Measurements from ENCODE around the gene GPR150. TPM values are rescaled to one million over a fixed set of nuclear protein-coding genes. Genes with fewer than 3 reads are reported as not detected.

GPR150 gene
- total and polyA plus RNA-seq, 2 of the 13 experiments (the other 11 are each of a cell fraction or from before 2014, with no cell fraction given): 0.03 TPM; not detected in 1

- TF ChIP-seq THAP9 (CRISPR knock-in tag; IDR thresholded peaks at IDR 0.05; ENCODE audit: borderline replicate concordance) (0 out of 2 replicates have a peak, but pooled peaks have one; percentile 17), ZNF770 (CRISPR knock-in tag; IDR thresholded peaks at IDR 0.05) (no peak), ELF3 (CRISPR knock-in tag; IDR thresholded peaks at IDR 0.05) (0 out of 2 replicates have a peak, but pooled peaks have one; percentile 40), FOXO1 (CRISPR knock-in tag; IDR thresholded peaks at IDR 0.05) (0 out of 2 replicates have a peak, but pooled peaks have one; percentile 8), NFIB (CRISPR knock-in tag; IDR thresholded peaks at IDR 0.05; ENCODE audit: borderline replicate concordance) (0 out of 2 replicates have a peak, but pooled peaks have one; percentile 64), ZFP90 (CRISPR knock-in tag; IDR thresholded peaks at IDR 0.05; ENCODE audit: borderline replicate concordance) (peak; percentile 45; the same call in 1 of the 2 replicates), AHR (CRISPR knock-in tag; IDR thresholded peaks at IDR 0.05) (0 out of 2 replicates have a peak, but pooled peaks have one; percentile 60), MTERF4 (CRISPR knock-in tag; IDR thresholded peaks at IDR 0.05) (peak; percentile 87; the same call in 1 of the 2 replicates), KLF12 (CRISPR knock-in tag; IDR thresholded peaks at IDR 0.05; ENCODE audit: borderline replicate concordance) (0 out of 2 replicates have a peak, but pooled peaks have one; percentile 10), ZNF230 (CRISPR knock-in tag; IDR thresholded peaks at IDR 0.05) (no peak), HMGXB4 (CRISPR knock-in tag; IDR thresholded peaks at IDR 0.05; ENCODE audit: borderline replicate concordance in 1 of 2, low read depth in 1 of 2) (peak in 1 of 2 experiments; percentile 47; a peak in 2 of 4 replicates), HNRNPLL (IDR thresholded peaks at IDR 0.05; ENCODE audit: low read depth, low read length, poor library complexity, severe bottlenecking) (peak; percentile 88), ZNF143 (CRISPR knock-in tag; IDR thresholded peaks at IDR 0.05) (peak; percentile 40; the same call in 1 of the 2 replicates), MAFF (IDR thresholded peaks at IDR 0.05; ENCODE audit: low read depth, low read length) (no peak), ZMYM4 (CRISPR knock-in tag; IDR thresholded peaks at IDR 0.05) (peak; percentile 65), TOPORS (CRISPR knock-in tag; IDR thresholded peaks at IDR 0.05) (no peak), ZBTB33 (CRISPR knock-in tag; IDR thresholded peaks at IDR 0.05) (peak; percentile 79)
Measured at GRCh38 chr5:95620870-95621838, 1.3 kb downstream of the GPR150 start (continued).
